Kidney (tissue), 14 donors: ENCODE measurements around the gene ACMSD. TPM values are rescaled to one million over a fixed set of nuclear protein-coding genes. Genes with fewer than 3 reads are reported as not detected.

Experiments used
- DNase-seq, 5 donors: peaks; one replicate each; pipeline ENCODE4 v3.0.0-alpha.2; 2013 to 2020
- FAIRE-seq: peaks from 2 replicates; lab custom pipeline; 2012; peaks lifted over from hg19 to GRCh38; lab: Jason Lieb, UNC
- H3K27ac ChIP-seq, 2 donors: one replicate each; pipeline ENCODE4 v1.7.0; 2013; ENCODE audit warnings: low read depth in 2 of 2, low read length in 2 of 2, inconsistent platforms in 1 of 2
- H3K27me3 ChIP-seq: one replicate; pipeline ENCODE4 v1.7.1; 2013; ENCODE audit warnings: low read length, inconsistent platforms; ENCODE audit not compliant: control insufficient read depth, insufficient read depth
- H3K36me3 ChIP-seq, 3 donors: one replicate each; pipeline versions ENCODE4 v1.7.0 to v1.7.1; 2013; ENCODE audit warnings: low read length in 3 of 3, control low read depth in 1 of 3, inconsistent platforms in 1 of 3; ENCODE audit not compliant: insufficient read depth in 3 of 3, control insufficient read depth in 2 of 3
- H3K4me1 ChIP-seq, 3 donors: one replicate each; pipeline versions ENCODE4 v1.7.0 to v1.7.1; 2013; ENCODE audit warnings: low read length in 3 of 3, inconsistent platforms in 1 of 3, low read depth in 1 of 3; ENCODE audit not compliant: control insufficient read depth in 2 of 3, insufficient read depth in 2 of 3
- H3K4me3 ChIP-seq, 3 donors: one replicate each; pipeline versions ENCODE4 v1.7.0 to v1.8.1; 2013; ENCODE audit warnings: low read length in 3 of 3, control low read depth in 1 of 3, inconsistent platforms in 1 of 3
- H3K9ac ChIP-seq, 3 donors: one replicate each; pipeline versions ENCODE4 v1.7.0 to v1.7.1; 2013; ENCODE audit warnings: low read length in 3 of 3, control low read depth in 1 of 3, inconsistent platforms in 1 of 3
- H3K9me3 ChIP-seq, 3 donors: one replicate each; pipeline versions ENCODE4 v1.7.0 to v1.7.1; 2013; ENCODE audit warnings: low read length in 3 of 3, control low read depth in 1 of 3, inconsistent platforms in 1 of 3; ENCODE audit not compliant: control insufficient read depth in 2 of 3, insufficient read depth in 1 of 3
- intact Hi-C: fragments of 100-400 bp; cut with DNase I; formaldehyde crosslinking; loops from one replicate; pipeline ENCODE4 v1.11.1; 2022
- polyA plus RNA-seq: library from polyadenylated mRNA; stranded (reverse); fragments of 350-450 nt; fragmentation: Illumina TruSeq; extraction: RNeasy Lipid Tissue Mini Kit (QIAGEN cat#74804); gene quantifications from one replicate; pipeline ENCODE4 v1.2.3, GENCODE V29; 2014; ENCODE audit warnings: low read depth, low replicate concordance; ENCODE audit not compliant: insufficient read depth
- total RNA-seq: library from RNA; stranded (reverse); fragmentation: NEBNext Ultra II Directional; extraction: Animal tissue kit (Norgen Biotek cat#: 25700); gene quantifications from one replicate; pipeline ENCODE4 v1.2.1, GENCODE V29; 2021
- TF ChIP-seq, protein P1 (sequence below): IDR thresholded peaks from 3 replicates; pipeline ENCODE4 v1.5.1; 2012; ENCODE audit warnings: mild to moderate bottlenecking, moderate library complexity, borderline replicate concordance; ENCODE audit not compliant: insufficient read depth; ENCODE audit errors: extremely low read depth
- donor health status: control.
- donor health status: control.
- donor health status: control.
- donor health status: control.
- donor health status: control.
- donor health status: DM: yes; HTN: yes; CAD: no.
- donor health status: Normal renal cell carcinoma (clear cell type).

ACMSD gene
- total and polyA plus RNA-seq, 2 donors from 2014 or later: 44.0 to 152 TPM

DNA sequence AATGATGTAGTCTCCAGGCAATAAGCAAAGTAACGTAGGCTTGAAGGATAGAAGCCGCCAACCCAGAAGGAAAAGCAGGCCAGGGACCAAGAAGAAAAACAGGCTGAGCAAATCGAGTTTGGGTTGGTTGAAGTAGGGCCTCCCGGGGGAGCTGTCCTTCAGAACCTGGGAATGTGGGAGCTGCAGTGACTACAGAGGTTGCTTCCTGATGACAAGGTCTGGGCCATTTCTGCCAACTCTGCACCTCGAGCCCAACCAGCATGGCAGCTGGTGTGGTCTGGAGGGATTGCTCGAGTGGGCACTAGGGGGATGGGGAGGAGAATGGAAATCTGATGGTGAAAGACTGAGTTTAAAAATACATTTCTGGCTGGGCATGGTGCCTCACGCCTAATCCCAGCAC, 14.1 kb downstream of the ACMSD start:
- H3K9ac ChIP-seq: no peak overlapping the region
- no peaks in the 10 kb centered on the region for H3K27me3 ChIP-seq
- no peak overlapping the region for H3K27ac ChIP-seq
- no peak for FAIRE-seq
- H3K4me3 ChIP-seq: no peak overlapping the region
- no peaks in the 10 kb centered on the region for H3K4me1 ChIP-seq
- no peaks in the 10 kb centered on the region for H3K36me3 ChIP-seq
- TF ChIP-seq, protein P1, sequence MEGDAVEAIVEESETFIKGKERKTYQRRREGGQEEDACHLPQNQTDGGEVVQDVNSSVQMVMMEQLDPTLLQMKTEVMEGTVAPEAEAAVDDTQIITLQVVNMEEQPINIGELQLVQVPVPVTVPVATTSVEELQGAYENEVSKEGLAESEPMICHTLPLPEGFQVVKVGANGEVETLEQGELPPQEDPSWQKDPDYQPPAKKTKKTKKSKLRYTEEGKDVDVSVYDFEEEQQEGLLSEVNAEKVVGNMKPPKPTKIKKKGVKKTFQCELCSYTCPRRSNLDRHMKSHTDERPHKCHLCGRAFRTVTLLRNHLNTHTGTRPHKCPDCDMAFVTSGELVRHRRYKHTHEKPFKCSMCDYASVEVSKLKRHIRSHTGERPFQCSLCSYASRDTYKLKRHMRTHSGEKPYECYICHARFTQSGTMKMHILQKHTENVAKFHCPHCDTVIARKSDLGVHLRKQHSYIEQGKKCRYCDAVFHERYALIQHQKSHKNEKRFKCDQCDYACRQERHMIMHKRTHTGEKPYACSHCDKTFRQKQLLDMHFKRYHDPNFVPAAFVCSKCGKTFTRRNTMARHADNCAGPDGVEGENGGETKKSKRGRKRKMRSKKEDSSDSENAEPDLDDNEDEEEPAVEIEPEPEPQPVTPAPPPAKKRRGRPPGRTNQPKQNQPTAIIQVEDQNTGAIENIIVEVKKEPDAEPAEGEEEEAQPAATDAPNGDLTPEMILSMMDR: no peak
- no peak for DNase-seq
- no peaks in the 10 kb centered on the region for H3K9me3 ChIP-seq
- intact Hi-C loops: no loop called here

DNA sequence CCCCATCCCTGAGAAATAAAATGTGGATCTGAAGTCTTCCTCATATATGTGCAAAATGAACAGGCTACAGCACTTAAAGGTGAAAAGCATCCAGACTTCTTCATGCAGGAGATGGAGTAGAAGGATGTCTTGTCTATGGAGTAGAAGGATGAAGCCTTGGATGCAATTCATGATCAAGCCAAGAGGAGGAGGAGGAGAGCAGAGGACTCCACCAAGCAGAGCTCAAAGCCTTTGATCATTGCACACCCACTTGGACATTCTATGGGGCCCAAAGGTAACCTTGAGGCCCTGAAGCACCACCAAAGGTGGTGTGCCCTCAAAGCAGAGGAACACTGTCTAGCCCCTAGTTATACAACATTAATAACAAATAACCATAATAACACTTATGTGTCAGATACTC, 17.3 kb downstream of the ACMSD start:
- Histone ChIP-seq H3K27me3 (no peaks in the 10 kb centered on the region), H3K4me3 (no peak overlapping the region), H3K9ac (no peak overlapping the region), H3K4me1 (no peaks in the 10 kb centered on the region), H3K36me3 (no peaks in the 10 kb centered on the region), H3K9me3 (no peaks in the 10 kb centered on the region), H3K27ac (no peak overlapping the region)
- intact Hi-C loops: no loop called here
- DNase-seq: no peak
- TF ChIP-seq, protein P1: no peak
- no peak for FAIRE-seq

DNA sequence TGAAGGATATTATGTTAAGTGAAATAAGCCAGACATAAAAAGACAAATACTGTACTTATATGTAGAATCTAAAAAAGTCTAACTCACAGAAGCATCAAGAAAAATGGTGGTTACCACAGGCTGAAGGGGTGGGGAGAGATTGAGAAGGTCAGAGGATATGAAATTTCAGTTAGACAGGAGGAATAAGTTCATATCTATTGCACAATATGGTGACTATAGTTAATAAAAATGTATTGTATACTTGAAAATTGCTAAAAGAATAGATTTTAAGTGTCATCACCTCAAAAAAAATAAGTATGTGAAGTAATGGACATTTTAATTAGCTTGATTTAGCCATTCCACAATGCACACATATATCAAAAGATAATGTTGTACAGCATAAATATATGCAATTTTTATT, 19.8 kb downstream of the ACMSD start:
- Histone ChIP-seq H3K9me3 (no peaks in the 10 kb centered on the region), H3K27me3 (no peaks in the 10 kb centered on the region), H3K4me1 (no peaks in the 10 kb centered on the region), H3K9ac (no peak overlapping the region), H3K27ac (no peak overlapping the region), H3K4me3 (no peak overlapping the region), H3K36me3 (no peaks in the 10 kb centered on the region)
- FAIRE-seq (no peak), DNase-seq (no peak)
- TF ChIP-seq, protein P1: no peak
- intact Hi-C loops: no loop called here

DNA sequence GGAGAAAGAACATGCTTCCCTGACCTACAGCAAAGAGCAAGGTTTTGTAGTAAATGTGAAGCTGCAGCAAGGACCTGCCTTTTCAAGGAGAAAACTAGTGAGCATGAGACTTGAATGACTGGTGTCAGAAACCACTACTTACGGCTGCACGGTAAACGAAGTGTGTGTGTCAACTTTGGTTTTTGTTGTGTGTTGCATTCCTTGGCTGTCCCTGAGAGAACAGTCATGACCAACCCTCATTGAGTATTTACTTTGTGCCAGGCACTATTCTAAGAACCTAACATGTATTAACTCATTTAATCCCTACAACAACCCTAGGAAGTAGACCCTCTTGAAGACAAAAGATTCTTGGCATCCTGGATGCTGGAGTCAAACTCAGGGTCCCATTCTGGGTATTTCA, 22.8 kb downstream of the ACMSD start:
- TF ChIP-seq, protein P1: no peak
- H3K4me1 ChIP-seq: no peaks in the 10 kb centered on the region
- H3K4me3 ChIP-seq: no peak overlapping the region
- H3K36me3 ChIP-seq: peaks cover 0 to 3% (median 0%) of the 10 kb centered on the region in 3 donors
- no peak for DNase-seq
- intact Hi-C loops: no loop called here
- no peaks in the 10 kb centered on the region for H3K27me3 ChIP-seq
- FAIRE-seq: no peak
- H3K9ac ChIP-seq: no peak overlapping the region
- no peak overlapping the region for H3K27ac ChIP-seq
- no peaks in the 10 kb centered on the region for H3K9me3 ChIP-seq
